Right hindlimb (tissue), 1 donor: ENCODE measurements around the gene OLIG2.

ENCODE experiments used
- DNase-seq: peaks from one replicate; pipeline ENCODE4 v3.0.0-alpha.2; 2018

The OLIG2 gene

DNA sequence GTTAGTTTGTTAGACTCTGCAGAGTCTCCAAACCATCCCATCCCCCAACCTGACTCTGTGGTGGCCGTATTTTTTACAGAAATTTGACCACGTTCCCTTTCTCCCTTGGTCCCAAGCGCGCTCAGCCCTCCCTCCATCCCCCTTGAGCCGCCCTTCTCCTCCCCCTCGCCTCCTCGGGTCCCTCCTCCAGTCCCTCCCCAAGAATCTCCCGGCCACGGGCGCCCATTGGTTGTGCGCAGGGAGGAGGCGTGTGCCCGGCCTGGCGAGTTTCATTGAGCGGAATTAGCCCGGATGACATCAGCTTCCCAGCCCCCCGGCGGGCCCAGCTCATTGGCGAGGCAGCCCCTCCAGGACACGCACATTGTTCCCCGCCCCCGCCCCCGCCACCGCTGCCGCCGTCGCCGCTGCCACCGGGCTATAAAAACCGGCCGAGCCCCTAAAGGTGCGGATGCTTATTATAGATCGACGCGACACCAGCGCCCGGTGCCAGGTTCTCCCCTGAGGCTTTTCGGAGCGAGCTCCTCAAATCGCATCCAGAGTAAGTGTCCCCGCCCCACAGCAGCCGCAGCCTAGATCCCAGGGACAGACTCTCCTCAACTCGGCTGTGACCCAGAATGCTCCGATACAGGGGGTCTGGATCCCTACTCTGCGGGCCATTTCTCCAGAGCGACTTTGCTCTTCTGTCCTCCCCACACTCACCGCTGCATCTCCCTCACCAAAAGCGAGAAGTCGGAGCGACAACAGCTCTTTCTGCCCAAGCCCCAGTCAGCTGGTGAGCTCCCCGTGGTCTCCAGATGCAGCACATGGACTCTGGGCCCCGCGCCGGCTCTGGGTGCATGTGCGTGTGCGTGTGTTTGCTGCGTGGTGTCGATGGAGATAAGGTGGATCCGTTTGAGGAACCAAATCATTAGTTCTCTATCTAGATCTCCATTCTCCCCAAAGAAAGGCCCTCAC, at the start of gene OLIG2:
Gene OLIG2 (plus strand): TSS at position 447 of the 954 bp plus-strand sequence. CDS start 928 bp downstream, outside the sequence.
- no peak for DNase-seq

DNA sequence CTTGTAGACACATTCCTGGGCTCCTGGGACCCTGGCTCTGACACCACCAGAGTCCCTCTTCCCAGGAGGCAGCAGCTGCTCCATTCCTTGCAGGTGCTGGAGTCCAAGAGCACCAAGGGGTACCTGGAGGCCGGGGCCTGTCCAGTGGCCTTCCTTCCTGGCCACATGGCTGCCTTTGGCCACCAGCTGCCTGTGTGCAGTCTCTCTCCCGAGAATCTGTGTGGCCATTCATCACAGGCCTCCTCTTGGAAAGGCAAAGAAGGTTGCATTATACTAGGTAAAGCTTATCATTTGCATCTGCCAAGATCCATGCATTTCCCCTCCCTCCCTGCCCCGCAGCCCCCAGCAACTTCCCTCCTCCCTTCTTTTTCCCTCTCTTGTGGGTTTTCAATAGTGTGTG, 48.9 kb upstream of the OLIG2 start:
- no peak for DNase-seq

DNA sequence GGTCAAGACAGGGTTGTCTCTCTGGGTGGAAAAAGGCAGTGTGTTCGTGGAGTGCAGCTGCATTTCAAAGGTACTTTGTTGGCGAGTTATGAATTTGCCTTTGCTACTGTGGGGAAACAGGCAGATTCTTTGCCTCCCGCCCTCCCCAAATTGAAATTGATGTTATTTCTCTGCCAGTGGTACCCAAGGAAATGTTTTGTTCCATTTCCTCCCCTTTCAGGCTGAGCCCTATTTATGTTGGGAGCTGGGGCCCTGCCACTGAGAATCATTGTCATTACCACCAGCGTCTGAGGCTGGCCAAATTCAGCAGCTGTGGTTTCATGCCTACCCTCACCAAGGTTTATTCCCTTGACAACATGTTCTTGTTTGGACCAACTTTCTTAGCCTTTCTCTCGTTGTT, 48.5 kb upstream of the OLIG2 start:
- DNase-seq: no peak

DNA sequence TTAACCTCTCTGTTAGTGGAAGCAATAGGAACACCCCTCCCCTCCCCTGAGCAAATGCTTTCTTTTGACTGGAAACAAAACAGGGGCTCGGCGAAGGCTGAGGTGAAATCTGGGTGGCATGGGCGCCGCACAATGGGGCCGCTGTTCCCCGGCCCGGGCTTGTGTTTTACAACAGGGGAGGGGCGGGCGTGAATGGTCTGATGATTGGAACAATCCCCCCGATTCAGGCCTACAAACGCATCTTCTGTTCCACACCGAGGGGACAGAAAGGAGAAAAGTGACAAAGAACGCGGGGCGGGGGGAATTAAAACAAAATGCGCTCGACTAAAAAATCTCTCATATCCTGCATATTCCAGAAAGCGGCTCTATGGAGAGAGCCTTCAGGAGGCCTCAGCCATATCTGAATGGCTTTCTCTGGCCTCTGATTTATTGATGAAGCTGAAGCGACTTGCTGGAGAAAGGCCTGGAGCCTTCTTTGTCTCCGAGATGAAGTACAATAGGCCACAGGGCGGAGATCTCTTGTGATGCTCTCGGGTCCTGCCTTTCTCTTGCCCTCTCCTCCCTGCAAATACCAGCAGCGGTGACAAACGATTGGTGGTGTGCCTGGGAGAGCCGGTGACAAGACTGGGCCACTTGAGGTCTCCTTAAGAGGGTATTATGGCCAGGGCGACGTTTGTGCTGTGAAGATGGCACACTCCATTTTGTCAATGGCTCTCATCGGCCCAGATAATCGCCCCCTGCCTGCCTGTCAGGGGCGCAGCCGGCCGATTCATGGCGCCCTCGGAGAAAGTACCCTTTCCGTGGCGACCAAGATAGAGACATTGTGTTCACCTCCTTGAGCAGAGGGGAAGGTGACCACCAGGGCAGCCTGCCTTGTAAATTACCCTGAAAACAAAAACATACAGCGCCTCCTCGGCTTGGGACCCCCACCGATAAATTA, 47.1 kb upstream of the OLIG2 start:
- DNase-seq: no peak

DNA sequence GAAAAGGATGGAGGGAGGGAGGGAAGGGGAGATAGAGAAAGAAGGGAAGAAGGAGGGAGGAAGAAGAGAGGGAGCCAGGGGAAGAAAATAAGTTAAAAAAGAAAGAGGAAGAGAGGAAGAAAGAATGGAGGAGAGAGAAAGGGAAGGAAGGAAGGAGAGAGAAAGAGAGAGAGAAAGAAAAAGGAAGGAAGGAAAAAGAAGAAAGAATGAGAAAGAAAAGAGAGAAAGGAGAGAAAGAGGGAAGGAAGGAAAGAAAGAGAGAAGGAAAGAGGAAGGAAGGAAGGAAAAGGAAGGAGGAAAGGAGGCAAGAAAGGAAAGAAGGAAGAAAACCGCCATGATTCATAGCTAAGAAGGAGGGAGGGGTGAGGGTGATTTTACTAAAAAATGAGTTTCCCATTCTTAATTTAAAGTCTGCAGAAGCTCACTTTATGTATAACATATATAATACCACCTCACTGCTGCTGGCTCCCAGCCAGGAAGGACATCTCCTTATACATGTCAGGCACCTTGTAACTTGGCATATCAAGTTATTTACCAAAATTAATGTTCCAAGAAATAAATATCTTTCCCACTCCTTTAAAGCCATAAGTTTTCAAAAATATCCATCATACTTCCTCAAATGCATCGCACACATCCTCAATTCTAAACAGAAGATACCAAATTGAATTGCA, 46.0 kb upstream of the OLIG2 start:
- no peak for DNase-seq

DNA sequence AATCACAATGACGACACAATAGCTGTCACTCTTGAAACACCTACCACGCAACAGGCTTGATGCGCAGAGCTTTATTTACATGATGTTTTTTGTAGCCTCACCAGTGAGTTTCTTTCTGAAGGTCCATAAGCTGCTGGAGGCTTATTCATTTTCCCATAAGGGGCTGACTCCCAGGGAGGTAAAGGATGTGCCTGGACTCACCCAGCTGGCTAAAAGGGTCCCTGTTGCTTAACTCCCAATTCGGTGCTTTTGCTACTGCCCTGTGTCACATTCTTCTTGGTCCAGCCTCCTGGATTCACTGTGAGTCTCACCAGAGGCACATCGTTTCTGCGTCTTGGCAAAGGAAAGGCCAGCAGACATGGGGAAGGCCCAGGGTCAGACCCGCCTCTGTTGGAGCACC, 44.6 kb upstream of the OLIG2 start:
- no peak for DNase-seq

DNA sequence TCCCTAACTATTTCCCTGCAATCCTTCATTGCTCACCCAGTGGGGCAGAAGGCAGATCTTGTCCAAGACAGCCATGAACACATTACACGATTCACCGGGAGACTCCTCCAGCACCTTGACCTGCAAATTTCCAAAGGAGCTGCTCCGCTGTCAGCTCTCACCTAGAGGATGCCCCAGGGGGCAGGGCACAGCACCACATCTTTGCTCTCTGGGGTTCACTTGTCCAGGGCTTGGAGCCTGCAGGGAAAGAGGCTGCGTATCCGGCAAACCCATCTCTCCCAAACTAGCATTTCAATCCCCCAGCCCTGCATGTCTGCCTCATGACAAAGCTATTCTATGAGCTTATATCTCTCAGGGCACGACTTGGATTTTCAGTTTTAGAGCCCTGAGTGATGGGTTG, 35.1 kb upstream of the OLIG2 start:
- DNase-seq: no peak

DNA sequence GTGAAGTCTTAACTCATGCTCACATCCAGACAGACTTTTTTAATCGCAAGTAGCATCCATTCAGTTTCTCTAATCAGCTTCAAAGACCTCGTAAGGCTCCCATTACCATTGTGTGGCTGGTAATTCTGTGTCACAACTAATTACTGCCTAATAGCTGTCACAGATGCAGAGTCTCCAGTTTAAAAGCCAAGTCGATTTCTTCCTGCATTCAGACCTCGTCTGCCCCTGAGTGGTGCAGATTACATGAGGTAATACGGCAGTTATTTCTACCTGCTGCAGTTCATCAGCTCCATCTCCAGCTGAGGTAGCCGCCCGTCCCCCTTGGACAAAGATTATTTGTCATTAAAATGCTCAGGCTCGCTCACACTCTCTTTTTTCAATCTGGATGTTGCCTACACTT, 34.4 kb upstream of the OLIG2 start:
- DNase-seq: no peak

DNA sequence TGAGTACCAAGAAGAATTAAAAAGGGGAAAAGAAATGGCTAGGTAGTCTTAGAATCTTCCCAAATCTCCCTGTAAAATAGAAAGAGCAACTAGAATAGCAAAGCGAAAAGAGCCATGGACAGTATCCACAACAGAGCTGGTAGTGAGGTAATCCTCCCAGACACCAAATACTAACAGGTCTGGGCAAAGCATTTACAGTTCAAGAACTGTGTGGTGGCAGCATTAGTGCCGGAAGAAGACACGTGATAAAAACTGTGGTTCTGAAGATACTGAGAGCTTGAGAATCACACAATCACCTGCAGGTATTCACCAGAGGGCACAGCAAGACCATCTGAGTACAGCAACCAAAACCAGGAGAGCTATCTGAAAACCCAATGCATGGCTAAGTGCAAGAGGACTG, 31.8 kb upstream of the OLIG2 start:
- DNase-seq: no peak

DNA sequence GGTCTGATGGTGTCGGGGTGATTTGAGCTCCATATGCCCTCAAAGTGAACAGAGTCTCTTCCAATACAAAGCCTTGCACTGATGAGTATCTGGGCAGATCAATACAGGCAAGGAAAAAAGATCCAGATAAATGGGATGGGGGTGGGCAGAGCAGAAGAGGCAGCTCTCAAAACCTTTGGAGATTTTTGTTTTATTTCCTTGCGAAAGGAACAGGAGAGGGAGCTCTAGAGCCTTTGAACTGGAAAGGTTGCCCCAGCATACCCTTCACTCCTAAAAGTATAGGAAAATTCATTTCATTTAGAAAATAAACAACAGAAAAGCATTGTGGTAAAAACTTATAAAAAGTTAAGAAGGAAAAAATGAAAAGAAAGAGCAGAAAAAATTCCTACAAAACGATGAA, 31.4 kb upstream of the OLIG2 start:
- no peak for DNase-seq

DNA sequence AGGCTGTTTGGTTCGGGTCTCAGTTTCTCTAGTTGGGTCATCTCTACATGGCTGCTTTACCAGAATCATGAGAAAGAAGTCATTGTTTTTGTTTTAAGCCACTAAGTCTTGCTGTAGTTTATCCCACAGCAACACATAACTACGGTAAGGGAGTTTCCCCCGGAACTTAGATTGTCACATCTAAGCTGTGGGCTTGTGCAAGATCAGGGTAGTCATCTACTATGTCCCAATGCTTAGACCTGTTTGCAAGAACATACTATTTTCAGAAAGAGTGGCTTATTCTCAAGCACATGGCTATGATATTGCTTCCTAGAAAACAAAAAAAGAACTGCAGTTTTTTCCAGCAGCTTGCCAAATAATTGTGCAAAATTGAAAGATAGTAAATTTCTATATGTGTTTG, 18.0 kb upstream of the OLIG2 start:
- DNase-seq: no peak

DNA sequence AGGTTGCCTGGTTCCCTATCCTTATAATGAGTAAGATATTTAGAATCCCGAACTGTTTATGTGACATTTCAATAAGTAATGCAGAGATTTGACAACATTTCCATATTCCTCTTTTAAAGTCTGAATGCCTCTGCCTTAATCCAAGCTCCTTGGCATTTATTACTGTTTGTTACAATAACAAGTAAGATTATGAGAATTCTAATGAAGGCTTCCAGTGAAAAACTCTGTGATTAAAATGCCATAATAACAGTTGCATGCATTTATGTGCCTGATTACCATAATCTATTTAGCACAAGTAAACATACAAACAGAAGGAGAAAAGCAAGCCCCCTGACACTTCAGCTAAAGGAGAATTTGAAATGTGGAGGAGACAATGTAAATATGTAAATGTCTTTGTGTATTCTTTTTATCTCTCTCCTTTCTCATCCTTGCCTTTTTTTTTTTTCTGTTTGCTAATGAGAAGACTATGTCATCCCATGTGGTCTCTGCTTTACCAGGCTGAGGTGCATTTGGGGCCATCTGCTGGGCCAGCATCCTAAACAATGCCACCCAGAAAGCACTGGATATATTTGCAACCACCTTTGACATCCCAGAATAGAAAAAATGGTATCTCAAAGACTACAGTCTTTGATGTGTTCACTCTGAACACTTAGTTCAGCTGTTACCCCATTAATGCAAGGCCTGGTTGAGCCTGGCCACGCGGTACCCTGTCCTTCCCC, 17.2 kb upstream of the OLIG2 start:
- DNase-seq: no peak

DNA sequence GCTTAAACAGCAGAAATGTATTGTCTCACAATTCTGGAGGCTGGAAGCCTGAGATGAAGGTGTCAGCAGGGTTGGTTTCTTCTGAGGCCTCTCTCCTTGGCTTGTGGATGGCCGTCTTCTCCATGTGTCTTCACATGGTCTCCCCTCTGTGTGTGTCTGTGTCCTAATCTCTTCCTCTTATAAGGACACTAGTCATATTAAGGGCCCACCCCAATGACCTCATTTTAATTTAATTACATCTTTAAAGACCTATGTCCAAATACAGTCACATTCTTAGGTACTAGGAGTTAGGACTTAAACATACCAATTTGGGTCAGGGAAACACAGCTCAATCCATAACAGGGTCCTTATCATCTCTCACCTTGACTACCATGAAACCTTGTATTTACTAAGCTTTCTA, 14.8 kb upstream of the OLIG2 start:
- no peak for DNase-seq

DNA sequence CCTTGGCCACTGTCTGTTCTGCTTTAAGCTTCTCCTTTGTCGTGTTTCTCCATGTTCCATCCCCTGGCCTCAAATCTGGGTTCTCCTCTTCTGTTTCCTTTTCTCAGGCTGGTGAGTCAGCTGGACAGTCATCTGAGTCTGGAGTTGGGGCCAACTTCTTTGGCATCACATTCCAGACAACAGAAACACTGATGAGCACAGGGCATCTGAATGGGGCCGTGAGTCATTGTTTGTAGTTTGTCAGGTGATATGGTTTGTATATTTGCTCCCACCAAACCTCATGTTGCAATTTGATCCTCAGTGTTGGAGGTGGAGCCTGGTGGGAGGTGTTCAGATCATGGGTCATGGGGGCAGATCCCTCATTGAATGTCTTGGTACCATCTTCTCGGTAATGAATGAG, 14.3 kb upstream of the OLIG2 start:
- DNase-seq: no peak

DNA sequence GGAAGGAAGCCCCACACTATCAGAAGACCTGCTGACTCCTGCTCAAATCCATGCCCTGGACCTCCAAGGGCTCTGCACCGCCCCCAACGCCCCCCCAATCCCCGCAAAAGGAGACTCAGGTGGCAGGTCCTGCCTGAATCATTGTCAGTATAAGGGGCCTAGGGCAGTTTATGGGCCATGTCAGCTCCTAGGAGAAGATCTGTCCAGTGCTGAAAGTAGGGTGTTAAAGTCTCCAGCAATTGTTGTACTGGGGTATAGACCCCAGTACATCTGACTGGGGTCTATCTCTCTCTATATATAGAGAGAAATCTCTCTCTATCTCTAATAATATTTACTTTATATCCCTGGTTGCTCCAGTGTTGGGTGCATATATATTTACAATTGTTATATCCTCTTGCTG, 12.1 kb upstream of the OLIG2 start:
- DNase-seq: no peak

DNA sequence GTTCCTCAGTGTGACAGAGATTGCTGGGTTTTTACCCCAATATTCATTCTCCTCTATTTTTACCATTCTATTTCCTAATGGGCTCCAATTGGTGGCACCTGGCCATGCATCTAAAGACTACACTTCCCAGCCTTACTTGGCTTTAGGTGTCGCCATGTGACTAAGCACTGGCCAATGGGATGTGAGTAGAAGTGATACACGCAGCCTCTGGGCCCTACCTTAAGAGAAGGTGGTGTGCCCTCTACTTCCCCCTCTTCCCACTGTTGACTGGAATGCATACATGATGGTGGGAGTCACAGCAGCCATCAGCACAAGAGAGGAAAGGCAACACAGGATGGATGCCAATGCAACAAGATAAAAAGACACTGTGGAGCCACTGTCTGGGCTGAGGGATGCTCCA, 11.4 kb upstream of the OLIG2 start:
- no peak for DNase-seq

DNA sequence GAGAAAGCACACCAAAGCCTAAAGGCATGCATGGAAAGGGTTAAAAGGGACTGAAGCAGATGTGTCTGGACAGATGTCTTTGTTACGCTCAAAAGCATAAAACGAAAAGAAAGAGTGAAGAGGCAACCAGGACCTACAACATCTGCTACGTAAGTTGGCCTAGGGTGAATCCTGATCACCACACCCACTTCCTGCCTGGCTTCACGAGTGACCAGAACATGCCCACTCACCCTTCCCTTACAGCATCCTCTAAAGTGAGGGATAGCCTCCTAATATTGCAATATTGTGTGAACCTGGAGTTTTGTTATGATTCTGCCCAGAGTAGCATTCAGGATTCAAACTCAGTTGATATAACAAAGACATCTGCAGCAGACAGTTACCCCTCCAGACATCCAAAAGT, 10.6 kb upstream of the OLIG2 start:
- DNase-seq: no peak

DNA sequence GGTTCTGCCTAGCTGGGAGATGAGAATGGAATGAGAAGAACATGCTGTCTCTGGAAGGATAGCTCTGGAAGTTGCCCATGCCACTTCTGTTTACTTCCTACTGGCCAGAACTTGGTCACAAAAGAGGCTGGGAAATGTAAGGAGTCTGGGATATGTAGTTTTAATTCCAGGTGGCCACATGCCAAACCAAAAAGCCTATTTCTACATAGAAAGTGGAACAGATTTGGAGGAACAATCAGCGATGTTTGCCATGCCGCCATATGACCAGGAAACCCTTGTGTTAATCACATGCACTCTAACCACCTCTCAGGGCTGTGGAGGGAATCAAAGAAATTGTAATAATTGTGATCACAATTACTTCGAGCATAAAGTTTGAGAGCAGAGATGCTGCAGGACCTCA, 10.0 kb upstream of the OLIG2 start:
- DNase-seq: no peak

DNA sequence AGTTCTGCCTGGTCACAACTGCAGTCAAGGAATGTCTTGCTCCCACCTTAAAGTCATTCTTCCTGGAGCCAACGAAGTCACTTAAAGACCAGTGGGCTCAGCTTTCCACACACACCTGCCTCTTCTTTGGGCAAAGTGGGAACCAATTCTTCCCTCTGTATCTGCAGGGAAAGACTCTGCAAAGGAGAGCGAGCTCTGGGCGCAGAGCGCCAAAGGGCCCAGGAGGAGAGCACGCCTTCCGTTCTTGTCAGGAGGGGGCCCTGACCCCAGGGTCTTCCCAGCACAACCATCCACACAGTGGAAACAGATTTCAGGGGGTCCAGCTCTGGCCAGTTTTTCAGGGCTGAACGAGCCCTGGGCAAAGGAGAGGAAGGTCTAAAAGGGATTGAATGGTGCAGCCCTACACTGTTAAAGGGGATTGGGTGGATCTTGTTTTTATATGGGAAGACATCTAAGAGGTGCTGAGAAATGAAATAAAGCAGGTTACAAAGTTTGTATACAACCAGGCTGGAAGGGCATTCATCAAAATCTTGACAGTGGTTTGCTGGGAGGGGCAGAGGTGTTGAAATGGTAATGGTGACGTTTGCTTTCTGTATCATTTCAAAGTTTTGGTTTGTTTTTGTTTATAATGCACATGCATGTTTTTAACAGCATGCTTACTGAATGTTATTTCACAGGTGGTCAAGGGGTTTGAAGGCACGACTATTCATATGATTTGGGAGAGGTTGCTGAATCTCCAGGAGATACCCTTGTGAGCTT, 6.8 kb upstream of the OLIG2 start:
- no peak for DNase-seq

DNA sequence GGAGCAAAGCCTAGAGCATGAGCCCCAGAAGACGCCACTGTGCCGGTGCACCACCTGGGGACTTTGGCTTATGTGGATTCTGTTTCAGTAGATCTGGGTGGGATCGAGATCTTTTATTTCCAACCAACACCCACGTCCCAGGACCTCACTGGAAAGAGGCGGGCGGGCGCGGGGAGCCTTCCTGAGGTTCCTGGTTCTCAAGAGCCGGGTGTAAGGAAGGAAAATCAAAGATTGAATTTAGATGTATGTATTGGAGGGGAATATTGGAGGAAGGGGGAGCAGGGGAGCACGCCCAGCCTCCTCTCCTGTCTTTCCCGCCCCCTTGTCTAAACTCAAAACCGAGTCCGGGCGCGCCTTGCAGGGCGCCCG, 6.2 kb upstream of the OLIG2 start:
- no peak for DNase-seq

DNA sequence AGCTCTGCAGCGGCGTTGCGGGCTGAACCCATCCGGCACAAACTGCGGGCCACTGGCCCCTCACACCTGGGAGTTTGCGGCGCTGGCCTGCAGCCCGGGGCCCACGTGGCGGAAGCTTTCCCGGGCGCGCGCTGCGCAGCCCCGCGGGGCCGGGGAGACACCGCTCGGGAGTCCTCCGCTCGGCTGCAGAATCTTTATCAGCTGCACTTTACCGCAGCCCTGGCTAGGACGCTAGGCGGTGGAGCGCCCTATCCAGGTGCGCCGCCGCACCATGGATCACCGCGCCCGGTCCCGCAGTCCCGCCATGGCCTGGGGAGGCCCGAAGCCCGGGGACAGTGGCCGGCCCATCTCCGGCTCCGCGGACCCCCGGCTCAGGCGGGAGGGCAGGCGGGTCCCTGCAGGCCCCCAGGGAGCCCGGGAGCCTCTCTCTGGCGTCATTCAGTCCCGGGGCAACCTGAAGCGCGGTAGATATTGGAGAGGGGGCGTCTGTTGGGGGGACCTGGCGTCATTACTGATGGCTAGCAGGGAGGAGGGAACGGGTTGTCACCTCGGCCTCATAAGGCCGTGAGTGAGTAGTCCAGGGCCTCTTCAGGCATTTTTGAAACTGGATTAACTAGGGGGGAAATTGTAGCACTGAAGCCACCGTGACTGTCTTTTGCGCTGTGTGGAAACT, 5.7 kb upstream of the OLIG2 start:
- DNase-seq: no peak
